ENCODE data around the gene CSAD. TPM values are rescaled to one million over a fixed set of nuclear protein-coding genes. Genes with fewer than 3 reads are reported as not detected.

Gene CSAD
- total RNA-seq, 1 experiment from 2014 or later, result 32.3 TPM

- Histone ChIP-seq H3K4me3 (ENCODE audit: low read depth, low read length, poor library complexity, severe bottlenecking) (no peak overlapping the region), H3K27ac (ENCODE audit: low read depth, low read length, poor library complexity, severe bottlenecking) (no peak overlapping the region), H3K4me1 (ENCODE audit: insufficient read depth, low read length, poor library complexity, severe bottlenecking) (no peaks in the 10 kb centered on the region), H3K36me3 (ENCODE audit: insufficient read depth, low read length, poor library complexity, severe bottlenecking) (no peaks in the 10 kb centered on the region), H3K27me3 (replicated peaks; ENCODE audit: insufficient read depth, low read depth, low read length, poor library complexity) (no peaks in the 10 kb centered on the region), H3K9me3 (ENCODE audit: low read depth, low read length, poor library complexity, severe bottlenecking) (no peaks in the 10 kb centered on the region)
- no peak for DNase-seq (ENCODE audit: low spot score)
- ChIA-PET POLR2A (ENCODE audit: low non-redundant PET) (no interaction called here), CTCF (interaction anchor here (0.6 kb wide), 1 partner anchor 87 kb away, joined by 3 read pairs; no protein-coding TSS in a partner anchor)
- intact Hi-C loops (cut with micrococcal nuclease; ENCODE audit: unreplicated experiment), result no loop called here
- TF ChIP-seq CTCF (conservative IDR thresholded peaks at IDR 0.05; ENCODE audit: low read depth, low read length), result no peak
- TF ChIP-seq EZH2 (IDR thresholded peaks at IDR 0.05; ENCODE audit: borderline replicate concordance, low read depth, low read length, poor library complexity, severe bottlenecking), result no peak
- no TSS peak for BruUV-seq (replicated peaks)
Observed at GRCh38 chr12:53128780-53129569, 51.8 kb downstream of the CSAD start.

- CTCF ChIA-PET, result interaction anchor here (0.7 kb wide), 1 partner anchor 149 kb away, joined by 3 read pairs; no protein-coding TSS in a partner anchor
- Histone ChIP-seq H3K9me3 (ENCODE audit: low read depth, low read length, poor library complexity, severe bottlenecking) (no peaks in the 10 kb centered on the region), H3K36me3 (ENCODE audit: insufficient read depth, low read length, poor library complexity, severe bottlenecking) (no peaks in the 10 kb centered on the region), H3K27ac (ENCODE audit: low read depth, low read length, poor library complexity, severe bottlenecking) (no peak overlapping the region), H3K27me3 (replicated peaks; ENCODE audit: insufficient read depth, low read depth, low read length, poor library complexity) (no peaks in the 10 kb centered on the region), H3K4me3 (ENCODE audit: low read depth, low read length, poor library complexity, severe bottlenecking) (no peak overlapping the region), H3K4me1 (ENCODE audit: insufficient read depth, low read length, poor library complexity, severe bottlenecking) (no peaks in the 10 kb centered on the region)
- TF ChIP-seq CTCF (conservative IDR thresholded peaks at IDR 0.05; ENCODE audit: low read depth, low read length), result no peak
- no peak for TF ChIP-seq EZH2 (IDR thresholded peaks at IDR 0.05; ENCODE audit: borderline replicate concordance, low read depth, low read length, poor library complexity, severe bottlenecking)
- DNase-seq (ENCODE audit: low spot score), result no peak
- intact Hi-C loops (cut with micrococcal nuclease; ENCODE audit: unreplicated experiment), result no loop called here
- BruUV-seq (replicated peaks), result no TSS peak
- POLR2A ChIA-PET (ENCODE audit: low non-redundant PET), result interaction anchor here (0.7 kb wide), 1 partner anchor 64 kb away, joined by 4 read pairs; no protein-coding TSS in a partner anchor
Observed at GRCh38 chr12:53127169-53127568, 53.6 kb downstream of the CSAD start.

- Histone ChIP-seq H3K9me3 (ENCODE audit: low read depth, low read length, poor library complexity, severe bottlenecking) (no peaks in the 10 kb centered on the region), H3K27ac (ENCODE audit: low read depth, low read length, poor library complexity, severe bottlenecking) (no peak overlapping the region), H3K36me3 (ENCODE audit: insufficient read depth, low read length, poor library complexity, severe bottlenecking) (no peaks in the 10 kb centered on the region), H3K4me3 (ENCODE audit: low read depth, low read length, poor library complexity, severe bottlenecking) (no peak overlapping the region), H3K27me3 (replicated peaks; ENCODE audit: insufficient read depth, low read depth, low read length, poor library complexity) (no peaks in the 10 kb centered on the region), H3K4me1 (ENCODE audit: insufficient read depth, low read length, poor library complexity, severe bottlenecking) (no peaks in the 10 kb centered on the region)
- BruUV-seq (replicated peaks), result no TSS peak
- intact Hi-C loops (cut with micrococcal nuclease; ENCODE audit: unreplicated experiment), result no loop called here
- TF ChIP-seq EZH2 (IDR thresholded peaks at IDR 0.05; ENCODE audit: borderline replicate concordance, low read depth, low read length, poor library complexity, severe bottlenecking), result no peak
- TF ChIP-seq CTCF (conservative IDR thresholded peaks at IDR 0.05; ENCODE audit: low read depth, low read length), result no peak
- no peak for DNase-seq (ENCODE audit: low spot score)
- POLR2A ChIA-PET (ENCODE audit: low non-redundant PET), result no interaction called here
- CTCF ChIA-PET, result no interaction called here
Observed at GRCh38 chr12:53124352-53124723, 56.4 kb downstream of the CSAD start.
